ENCODE measurements around the gene ADAMTS16. TPM values are rescaled to one million over a fixed set of nuclear protein-coding genes. Genes with fewer than 3 reads are reported as not detected.

ADAMTS16 gene
- total and polyA plus RNA-seq, 2 experiments from 2014 or later = 2.8 to 15.4 TPM

- TF ChIP-seq, protein P1, sequence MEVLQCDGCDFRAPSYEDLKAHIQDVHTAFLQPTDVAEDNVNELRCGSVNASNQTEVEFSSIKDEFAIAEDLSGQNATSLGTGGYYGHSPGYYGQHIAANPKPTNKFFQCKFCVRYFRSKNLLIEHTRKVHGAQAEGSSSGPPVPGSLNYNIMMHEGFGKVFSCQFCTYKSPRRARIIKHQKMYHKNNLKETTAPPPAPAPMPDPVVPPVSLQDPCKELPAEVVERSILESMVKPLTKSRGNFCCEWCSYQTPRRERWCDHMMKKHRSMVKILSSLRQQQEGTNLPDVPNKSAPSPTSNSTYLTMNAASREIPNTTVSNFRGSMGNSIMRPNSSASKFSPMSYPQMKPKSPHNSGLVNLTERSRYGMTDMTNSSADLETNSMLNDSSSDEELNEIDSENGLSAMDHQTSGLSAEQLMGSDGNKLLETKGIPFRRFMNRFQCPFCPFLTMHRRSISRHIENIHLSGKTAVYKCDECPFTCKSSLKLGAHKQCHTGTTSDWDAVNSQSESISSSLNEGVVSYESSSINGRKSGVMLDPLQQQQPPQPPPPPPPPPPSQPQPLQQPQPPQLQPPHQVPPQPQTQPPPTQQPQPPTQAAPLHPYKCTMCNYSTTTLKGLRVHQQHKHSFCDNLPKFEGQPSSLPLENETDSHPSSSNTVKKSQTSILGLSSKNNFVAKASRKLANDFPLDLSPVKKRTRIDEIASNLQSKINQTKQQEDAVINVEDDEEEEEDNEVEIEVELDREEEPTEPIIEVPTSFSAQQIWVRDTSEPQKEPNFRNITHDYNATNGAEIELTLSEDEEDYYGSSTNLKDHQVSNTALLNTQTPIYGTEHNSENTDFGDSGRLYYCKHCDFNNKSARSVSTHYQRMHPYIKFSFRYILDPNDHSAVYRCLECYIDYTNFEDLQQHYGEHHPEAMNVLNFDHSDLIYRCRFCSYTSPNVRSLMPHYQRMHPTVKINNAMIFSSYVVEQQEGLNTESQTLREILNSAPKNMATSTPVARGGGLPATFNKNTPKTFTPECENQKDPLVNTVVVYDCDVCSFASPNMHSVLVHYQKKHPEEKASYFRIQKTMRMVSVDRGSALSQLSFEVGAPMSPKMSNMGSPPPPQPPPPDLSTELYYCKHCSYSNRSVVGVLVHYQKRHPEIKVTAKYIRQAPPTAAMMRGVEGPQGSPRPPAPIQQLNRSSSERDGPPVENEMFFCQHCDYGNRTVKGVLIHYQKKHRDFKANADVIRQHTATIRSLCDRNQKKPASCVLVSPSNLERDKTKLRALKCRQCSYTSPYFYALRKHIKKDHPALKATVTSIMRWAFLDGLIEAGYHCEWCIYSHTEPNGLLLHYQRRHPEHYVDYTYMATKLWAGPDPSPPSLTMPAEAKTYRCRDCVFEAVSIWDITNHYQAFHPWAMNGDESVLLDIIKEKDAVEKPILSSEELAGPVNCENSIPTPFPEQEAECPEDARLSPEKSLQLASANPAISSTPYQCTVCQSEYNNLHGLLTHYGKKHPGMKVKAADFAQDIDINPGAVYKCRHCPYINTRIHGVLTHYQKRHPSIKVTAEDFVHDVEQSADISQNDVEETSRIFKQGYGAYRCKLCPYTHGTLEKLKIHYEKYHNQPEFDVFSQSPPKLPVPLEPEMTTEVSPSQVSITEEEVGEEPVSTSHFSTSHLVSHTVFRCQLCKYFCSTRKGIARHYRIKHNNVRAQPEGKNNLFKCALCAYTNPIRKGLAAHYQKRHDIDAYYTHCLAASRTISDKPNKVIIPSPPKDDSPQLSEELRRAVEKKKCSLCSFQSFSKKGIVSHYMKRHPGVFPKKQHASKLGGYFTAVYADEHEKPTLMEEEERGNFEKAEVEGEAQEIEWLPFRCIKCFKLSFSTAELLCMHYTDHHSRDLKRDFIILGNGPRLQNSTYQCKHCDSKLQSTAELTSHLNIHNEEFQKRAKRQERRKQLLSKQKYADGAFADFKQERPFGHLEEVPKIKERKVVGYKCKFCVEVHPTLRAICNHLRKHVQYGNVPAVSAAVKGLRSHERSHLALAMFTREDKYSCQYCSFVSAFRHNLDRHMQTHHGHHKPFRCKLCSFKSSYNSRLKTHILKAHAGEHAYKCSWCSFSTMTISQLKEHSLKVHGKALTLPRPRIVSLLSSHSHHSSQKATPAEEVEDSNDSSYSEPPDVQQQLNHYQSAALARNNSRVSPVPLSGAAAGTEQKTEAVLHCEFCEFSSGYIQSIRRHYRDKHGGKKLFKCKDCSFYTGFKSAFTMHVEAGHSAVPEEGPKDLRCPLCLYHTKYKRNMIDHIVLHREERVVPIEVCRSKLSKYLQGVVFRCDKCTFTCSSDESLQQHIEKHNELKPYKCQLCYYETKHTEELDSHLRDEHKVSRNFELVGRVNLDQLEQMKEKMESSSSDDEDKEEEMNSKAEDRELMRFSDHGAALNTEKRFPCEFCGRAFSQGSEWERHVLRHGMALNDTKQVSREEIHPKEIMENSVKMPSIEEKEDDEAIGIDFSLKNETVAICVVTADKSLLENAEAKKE (CRISPR knock-in tag; IDR thresholded peaks at IDR 0.05) = no peak
- no peak for TF ChIP-seq EZH2phosphoT487 (IDR thresholded peaks at IDR 0.05; ENCODE audit: unreplicated experiment)
- no peak for TF ChIP-seq NANOG (IDR thresholded peaks at IDR 0.05; ENCODE audit: borderline replicate concordance)
- TF ChIP-seq EZH2 (IDR thresholded peaks at IDR 0.05; ENCODE audit: low read depth, unreplicated experiment) = no peak
- TF ChIP-seq JUNB (IDR thresholded peaks at IDR 0.05; ENCODE audit: unreplicated experiment) = no peak
- TF ChIP-seq ZNF114 (CRISPR knock-in tag; IDR thresholded peaks at IDR 0.05) = no peak
- TF ChIP-seq CTCF (conservative IDR thresholded peaks at IDR 0.05; ENCODE audit: low read depth in 2 of 2) = no peak
Measured at GRCh38 chr5:5250758-5251157, 110.6 kb downstream of the ADAMTS16 start (continued).

DNA sequence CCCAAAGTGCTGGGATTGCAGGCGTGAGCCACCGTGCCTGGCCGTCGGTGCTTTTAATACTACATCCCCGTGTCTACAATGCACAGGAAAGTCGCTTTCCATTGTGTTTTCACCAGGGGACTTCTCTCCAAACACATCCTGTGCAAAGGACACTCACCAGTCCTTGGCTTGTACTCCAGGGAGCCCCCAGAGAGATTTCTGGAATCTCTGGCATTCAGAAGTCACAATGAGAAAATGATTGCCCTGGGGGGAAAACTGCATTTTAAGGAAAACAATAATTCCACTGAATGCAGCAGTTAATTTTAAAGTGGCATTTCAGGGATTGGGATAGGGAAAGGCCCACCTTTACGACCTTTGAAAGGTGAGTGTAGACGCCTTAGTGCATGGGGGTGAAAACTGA lies 112.0 kb downstream of the ADAMTS16 start:
- Mint-ChIP-seq H3K4me1 (peaks cover 16% of the 10 kb centered on the region), H3K9me3 (peaks cover 23% of the 10 kb centered on the region), H3K36me3 (ENCODE audit: low read depth) (peaks cover 36% of the 10 kb centered on the region), H3K27ac (no peak overlapping the region; the same call in 1 of the 2 replicates), H3K27me3 (ENCODE audit: insufficient read depth, low read depth, poor library complexity) (peaks cover 9% of the 10 kb centered on the region), H3K4me3 (no peak overlapping the region)
- ATAC-seq (no peak), DNase-seq (ENCODE audit: low spot score) (peak; percentile 21)
- no peaks in the 10 kb centered on the region for H3K27me3 ChIP-seq (ENCODE audit: insufficient read depth)
- H3K4me1 ChIP-seq (ENCODE audit: insufficient read depth) = peaks cover 28% of the 10 kb centered on the region
- no peaks in the 10 kb centered on the region for H3K79me2 ChIP-seq (replicated peaks; ENCODE audit: insufficient read depth)
- no peak overlapping the region for H3K27ac ChIP-seq (ENCODE audit: low read depth)
- no peaks in the 10 kb centered on the region for H4K20me1 ChIP-seq (replicated peaks; ENCODE audit: insufficient read depth)
- H3K36me3 ChIP-seq (ENCODE audit: insufficient read depth) = peaks cover 21% of the 10 kb centered on the region
- no peak overlapping the region for H3K4me3 ChIP-seq
- 0 out of 2 replicates have a peak overlapping the region, but pooled peaks have one; percentile 43 for H3K4me2 ChIP-seq
- no peaks in the 10 kb centered on the region for H3K9me2 ChIP-seq (ENCODE audit: insufficient read depth)
- no peaks in the 10 kb centered on the region for H3F3A ChIP-seq (replicated peaks; ENCODE audit: low read depth)
- H2AFZ ChIP-seq = no peak overlapping the region
- TF ChIP-seq JUNB (IDR thresholded peaks at IDR 0.05; ENCODE audit: unreplicated experiment) = no peak
- no peak for TF ChIP-seq STAT1 (IDR thresholded peaks at IDR 0.05; ENCODE audit: unreplicated experiment)
- TF ChIP-seq ZNF331 (CRISPR knock-in tag; IDR thresholded peaks at IDR 0.05; ENCODE audit: low read depth) = no peak
- TF ChIP-seq REST (IDR thresholded peaks at IDR 0.05; ENCODE audit: unreplicated experiment) = no peak
- TF ChIP-seq EZH2 (IDR thresholded peaks at IDR 0.05; ENCODE audit: low read depth, unreplicated experiment) = no peak
- TF ChIP-seq ZNF114 (CRISPR knock-in tag; IDR thresholded peaks at IDR 0.05) = no peak
- TF ChIP-seq CTCF (conservative IDR thresholded peaks at IDR 0.05; ENCODE audit: low read depth in 2 of 2) = no peak
